Myometrial cell (primary cell): ENCODE data around the gene TWNK. TPM values are rescaled to one million over a fixed set of nuclear protein-coding genes. Genes with fewer than 3 reads are reported as not detected.

ENCODE experiments used
- total RNA-seq: library from RNA; depleted of rRNA; stranded (reverse); fragments of >200 nt; gene quantifications from 2 replicates; pipeline ENCODE4 v1.2.3, GENCODE V29; 2015

TWNK gene
- total RNA-seq, result 1.7 and 3.7 TPM in 2 replicates

GRCh38 chr10:100986952-100987684 is at the start of gene TWNK, which contains the start of gene MRPL43:
TWNK (plus strand) TSS chr10:100987543; CDS start chr10:100988211, 668 bp downstream.
MRPL43 (minus strand) TSS chr10:100987497; CDS start chr10:100987443, 54 bp downstream.

GRCh38 chr10:100969187-100970075 is 17.9 kb upstream of the TWNK start, which contains the start of gene SEMA4G:
SEMA4G (plus strand) TSS chr10:100969504; CDS start chr10:100972913, 3,409 bp downstream.

GRCh38 chr10:100999742-101000126 is 12.4 kb downstream of the TWNK start, which contains the start of gene LZTS2:
LZTS2 (plus strand) TSS chr10:100999808; CDS start chr10:101002539, 2,731 bp downstream.

GRCh38 chr10:101031128-101031795 is 43.9 kb downstream of the TWNK start, which contains the start of the genes PDZD7 and SFXN3:
PDZD7 (minus strand) TSS chr10:101031129; CDS start chr10:101030219, 910 bp downstream.
SFXN3 (plus strand) TSS chr10:101031234; CDS start chr10:101034695, 3,461 bp downstream.

Other genes with a start within 250 kb of the TWNK start
- not detected in 2 replicates for gene PAX2, start 242.0 kb upstream of the TWNK start, total RNA-seq
- gene SLF2, start 74.6 kb upstream of the TWNK start, total RNA-seq, result 29.1 and 34.6 TPM in 2 replicates
- 0.29 and 0.89 TPM in 2 replicates for gene SEMA4G, start 18.0 kb upstream of the TWNK start, total RNA-seq
- gene MRPL43, start within 50 bp of the TWNK start, total RNA-seq, result 119 and 129 TPM in 2 replicates
- 81.7 and 109 TPM in 2 replicates for gene LZTS2, start 12.3 kb downstream of the TWNK start, total RNA-seq
- 1.4 and 2.6 TPM in 2 replicates for gene PDZD7, start 43.6 kb downstream of the TWNK start, total RNA-seq
- 48.7 and 61.7 TPM in 2 replicates for gene SFXN3, start 43.7 kb downstream of the TWNK start, total RNA-seq
- gene KAZALD1, start 74.4 kb downstream of the TWNK start, total RNA-seq, result 9.4 and 9.8 TPM in 2 replicates
- not detected in 2 replicates for gene TLX1, start 143.8 kb downstream of the TWNK start, total RNA-seq
- gene LBX1, start 241.9 kb downstream of the TWNK start, total RNA-seq, result not detected in 2 replicates